B cell (primary cell): Measurements from ENCODE around the gene MUL1. TPM values are rescaled to one million over a fixed set of nuclear protein-coding genes. Genes with fewer than 3 reads are reported as not detected.

Experiments
- ATAC-seq: fragments of 200-7000 bp; cut with Tn5 transposase; one replicate; pipeline ENCODE4 v1.10.0; 2021; ENCODE audit warnings: low read depth, mild to moderate bottlenecking, moderate number of reproducible peaks, moderate library complexity
- CTCF ChIA-PET: fragments of 350-600 bp; sonication (Branson Sonifier 250); formaldehyde crosslinking; loops from one replicate; lab custom pipeline; 2021; ENCODE audit warnings: antibody characterized with exemption, inconsistent platforms; lab: Charles Lee
- POLR2A ChIA-PET: fragments of 350-600 bp; sonication (Branson Sonifier 250); formaldehyde crosslinking; loops from one replicate; lab custom pipeline; 2021; ENCODE audit warnings: antibody characterized with exemption; lab: Charles Lee
- DNase-seq: peaks from one replicate; pipeline ENCODE4 v3.0.0; 2013
- H2AFZ ChIP-seq: 2 replicates; pipeline ENCODE4 v1.6.1; 2012; ENCODE audit warnings: mild to moderate bottlenecking, low read depth, low read length; ENCODE audit not compliant: insufficient read depth, poor library complexity, severe bottlenecking
- H3K27ac ChIP-seq, 2 donors: 1 replicate in 1 of 2; 2 replicates in 1 of 2; pipeline ENCODE4 v1.5.1; 2012 to 2013; ENCODE audit warnings: low read length in 2 of 2, mild to moderate bottlenecking in 2 of 2, moderate library complexity in 1 of 2
- H3K27me3 ChIP-seq, 4 experiments: fragments of 200-600 bp in 1 of 4; sonication (generic) in 1 of 4; replicated peaks in 1 of 4; 1 replicate in 2 of 4; 2 replicates in 2 of 4; pipeline versions ENCODE4 v1.6.1 to v1.7.0; 2013 to 2016; ENCODE audit warnings: low read length in 3 of 4, mild to moderate bottlenecking in 2 of 4, mixed read lengths in 1 of 4, moderate library complexity in 1 of 4; ENCODE audit not compliant: insufficient read depth in 4 of 4, control insufficient read depth in 3 of 4; ENCODE audit errors: control extremely low read depth in 1 of 4
- H3K36me3 ChIP-seq, 2 experiments: replicated peaks in 1 of 2; 1 replicate in 1 of 2; 2 replicates in 1 of 2; pipeline versions ENCODE4 v1.6.1 to v1.7.1; 2013; ENCODE audit warnings: low read length in 1 of 2; ENCODE audit not compliant: insufficient read depth in 2 of 2, control insufficient read depth in 1 of 2; ENCODE audit errors: control extremely low read depth in 1 of 2, extremely low read depth in 1 of 2
- H3K4me1 ChIP-seq, 2 donors: fragments of 200-600 bp in 1 of 2; sonication (generic) in 1 of 2; 1 replicate in 1 of 2; 2 replicates in 1 of 2; pipeline versions ENCODE4 v1.5.1 to v1.6.1; 2013 to 2017; ENCODE audit warnings: low read length in 2 of 2; ENCODE audit not compliant: control insufficient read depth in 2 of 2, insufficient read depth in 2 of 2
- H3K4me2 ChIP-seq: replicated peaks from 2 replicates; pipeline ENCODE3; 2012; ENCODE audit warnings: mild to moderate bottlenecking, low read depth, low read length; ENCODE audit not compliant: poor library complexity, severe bottlenecking
- H3K4me3 ChIP-seq, 5 experiments: fragments of 200-600 bp in 1 of 5; sonication (generic) in 1 of 5; 1 replicate in 3 of 5; 2 replicates in 2 of 5; pipeline versions ENCODE4 v1.5.1 to v1.7.0; 2011 to 2016; ENCODE audit warnings: low read length in 4 of 5, mild to moderate bottlenecking in 4 of 5, low read depth in 2 of 5, control low read depth in 1 of 5, moderate library complexity in 1 of 5; ENCODE audit not compliant: insufficient read depth in 1 of 5; ENCODE audit errors: control extremely low read depth in 1 of 5, extremely low read depth in 1 of 5
- H3K79me2 ChIP-seq: fragments of 200-600 bp; sonication (generic); one replicate; pipeline ENCODE4 v1.6.0; 2016; ENCODE audit warnings: low read length; ENCODE audit not compliant: control insufficient read depth, insufficient read depth
- H3K9ac ChIP-seq: fragments of 200-600 bp; sonication (generic); 2 replicates; pipeline ENCODE4 v1.6.1; 2017; ENCODE audit warnings: mild to moderate bottlenecking, low read length, moderate library complexity
- H3K9me3 ChIP-seq, 3 donors: one replicate each; pipeline versions ENCODE4 v1.6.1 to v1.7.1; 2013; ENCODE audit warnings: low read length in 2 of 3; ENCODE audit not compliant: control insufficient read depth in 2 of 3, insufficient read depth in 1 of 3; ENCODE audit errors: control extremely low read depth in 1 of 3
- H4K20me1 ChIP-seq: 2 replicates; pipeline ENCODE4 v1.6.0; 2012; ENCODE audit warnings: mild to moderate bottlenecking, low read length; ENCODE audit not compliant: insufficient read depth, control insufficient read depth, poor library complexity, severe bottlenecking
- H3K27ac Mint-ChIP-seq: one replicate; pipeline ENCODE4 v1.8.0; 2021; ENCODE audit warnings: mixed read lengths
- H3K27me3 Mint-ChIP-seq: one replicate; pipeline ENCODE4 v1.8.0; 2021; ENCODE audit warnings: mixed read lengths
- H3K4me1 Mint-ChIP-seq: one replicate; pipeline ENCODE4 v1.8.0; 2021; ENCODE audit warnings: mixed read lengths
- H3K4me3 Mint-ChIP-seq: one replicate; pipeline ENCODE4 v1.8.0; 2021; ENCODE audit warnings: mixed read lengths
- H3K9me3 Mint-ChIP-seq: one replicate; pipeline ENCODE4 v1.8.0; 2022; ENCODE audit warnings: mixed read lengths; ENCODE audit not compliant: insufficient read depth
- EZH2 ChIP-seq: IDR thresholded peaks from 2 replicates; pipeline ENCODE4 v1.6.1; 2012; ENCODE audit warnings: borderline replicate concordance, low read depth, mild to moderate bottlenecking, moderate library complexity, low read length; ENCODE audit not compliant: insufficient read depth, poor library complexity, severe bottlenecking
- whole genome bisulfite sequencing: methylation state at CpG from one replicate; pipeline ENCODE4 v1.1.5; 2013; ENCODE audit warnings: missing lambda C conversion rate; ENCODE audit not compliant: insufficient coverage; 5-methylcytosine and 5-hydroxymethylcytosine counted together
- intact Hi-C: fragments of 100-400 bp; cut with micrococcal nuclease; formaldehyde crosslinking; loops from one replicate; pipeline ENCODE4 v1.10.0; 2022
- polyA plus RNA-seq: library from polyadenylated mRNA; depleted of rRNA; stranded (reverse); fragments of >200 nt; gene quantifications from 2 replicates; pipeline ENCODE4 v1.2.3, GENCODE V29; 2012
- total RNA-seq, 2 donors: library from RNA; stranded (reverse); fragments of 120-200 nt in 1 of 2; gene quantifications; 1 replicate in 1 of 2; 2 replicates in 1 of 2; pipeline versions ENCODE4 v1.2.3 to v1.2.4, GENCODE V29; 2013 to 2022
- TF ChIP-seq, protein P1 (sequence below): fragments of 200-600 bp; IDR thresholded peaks from one replicate; pipeline ENCODE4 v1.8.0; 2022; ENCODE audit warnings: antibody characterized with exemption, mild to moderate bottlenecking

Gene MUL1
- total and polyA plus RNA-seq, 2 donors (not counting 1 experiment from before 2014, with no cell fraction given) = 11.4 to 23.9 TPM

DNA sequence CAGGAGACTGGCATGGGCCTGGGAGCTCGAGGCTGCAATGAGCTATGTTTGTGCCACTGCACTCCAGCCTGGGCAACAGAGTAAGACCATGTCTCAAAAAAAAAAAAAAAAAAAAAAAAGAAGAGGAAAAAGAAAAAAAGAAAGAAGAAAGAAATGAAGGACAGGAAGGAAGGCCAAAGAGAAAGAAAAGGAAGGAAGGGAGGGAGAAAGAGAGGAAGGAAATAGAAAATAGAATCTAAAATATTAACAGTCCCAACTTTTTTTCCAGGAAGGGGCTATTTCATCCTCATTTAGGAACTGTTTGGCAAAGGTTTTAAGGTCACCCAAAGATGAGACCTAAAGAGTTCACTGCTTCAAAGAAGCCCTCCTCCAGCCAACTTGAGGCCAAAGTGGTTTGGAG lies 2.5 kb downstream of the MUL1 start:
- Histone ChIP-seq H3K4me3 (no peak overlapping the region), H3K4me1 (peaks cover 11 to 15% of the 10 kb centered on the region in 2 donors), H3K36me3 (peaks cover 3 to 35% of the 10 kb centered on the region in 2 experiments), H2AFZ (no peak overlapping the region), H4K20me1 (peaks cover 18% of the 10 kb centered on the region), H3K79me2 (peaks cover 51% of the 10 kb centered on the region), H3K27ac (no peak overlapping the region), H3K9ac (no peak overlapping the region), H3K27me3 (no peaks in the 10 kb centered on the region), H3K4me2 (no peak overlapping the region), H3K9me3 (peaks cover 0 to 5% (median 0%) of the 10 kb centered on the region in 3 donors)
- DNase-seq = no peak
- Mint-ChIP-seq H3K27me3 (no peaks in the 10 kb centered on the region), H3K9me3 (no peaks in the 10 kb centered on the region), H3K4me1 (peaks cover 20% of the 10 kb centered on the region), H3K4me3 (no peak overlapping the region), H3K27ac (no peak overlapping the region)
- ATAC-seq = no peak
- ChIA-PET CTCF (interaction anchor here (7.6 kb wide), 1 partner anchor 11 kb away, joined by 38 read pairs; no protein-coding TSS in a partner anchor), POLR2A (no interaction called here)
- TF ChIP-seq EZH2 = no peak
- TF ChIP-seq, protein P1, sequence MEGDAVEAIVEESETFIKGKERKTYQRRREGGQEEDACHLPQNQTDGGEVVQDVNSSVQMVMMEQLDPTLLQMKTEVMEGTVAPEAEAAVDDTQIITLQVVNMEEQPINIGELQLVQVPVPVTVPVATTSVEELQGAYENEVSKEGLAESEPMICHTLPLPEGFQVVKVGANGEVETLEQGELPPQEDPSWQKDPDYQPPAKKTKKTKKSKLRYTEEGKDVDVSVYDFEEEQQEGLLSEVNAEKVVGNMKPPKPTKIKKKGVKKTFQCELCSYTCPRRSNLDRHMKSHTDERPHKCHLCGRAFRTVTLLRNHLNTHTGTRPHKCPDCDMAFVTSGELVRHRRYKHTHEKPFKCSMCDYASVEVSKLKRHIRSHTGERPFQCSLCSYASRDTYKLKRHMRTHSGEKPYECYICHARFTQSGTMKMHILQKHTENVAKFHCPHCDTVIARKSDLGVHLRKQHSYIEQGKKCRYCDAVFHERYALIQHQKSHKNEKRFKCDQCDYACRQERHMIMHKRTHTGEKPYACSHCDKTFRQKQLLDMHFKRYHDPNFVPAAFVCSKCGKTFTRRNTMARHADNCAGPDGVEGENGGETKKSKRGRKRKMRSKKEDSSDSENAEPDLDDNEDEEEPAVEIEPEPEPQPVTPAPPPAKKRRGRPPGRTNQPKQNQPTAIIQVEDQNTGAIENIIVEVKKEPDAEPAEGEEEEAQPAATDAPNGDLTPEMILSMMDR = no peak
- intact Hi-C loops = no loop called here
- no CpG with 5 or more reads among the region's 1 CpG for WGBS

DNA sequence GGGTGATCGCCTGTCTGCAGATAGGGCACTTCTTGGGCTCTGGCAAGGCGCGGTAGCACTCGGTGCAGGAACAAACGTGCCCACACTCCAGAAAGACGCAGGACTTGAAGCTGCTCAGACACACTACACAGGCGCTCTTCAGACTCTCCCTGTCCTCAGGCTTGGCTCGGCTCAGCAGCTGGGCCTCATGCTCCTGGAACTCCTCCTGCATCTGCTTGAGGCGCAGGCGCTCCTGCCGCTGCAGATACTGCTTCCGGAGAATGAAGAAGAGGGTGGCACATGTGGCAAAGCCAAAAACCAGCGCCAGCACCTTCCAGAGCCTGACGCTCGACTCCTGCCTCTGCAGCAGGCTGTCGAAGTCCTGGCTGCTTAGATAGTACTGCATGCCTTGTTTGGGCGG lies 7.2 kb downstream of the MUL1 start:
- peaks cover 3 to 57% of the 10 kb centered on the region in 2 experiments for H3K36me3 ChIP-seq
- H3K27ac ChIP-seq = no peak overlapping the region
- ATAC-seq = no peak
- no peak for DNase-seq
- ChIA-PET CTCF (no interaction called here), POLR2A (no interaction called here)
- no peaks in the 10 kb centered on the region for H3K4me1 ChIP-seq
- no peak overlapping the region for H3K9ac ChIP-seq
- no peak overlapping the region for H3K27ac Mint-ChIP-seq
- H3K9me3 Mint-ChIP-seq = no peaks in the 10 kb centered on the region
- H3K9me3 ChIP-seq = no peaks in the 10 kb centered on the region
- TF ChIP-seq, protein P1 = no peak
- TF ChIP-seq EZH2 = no peak
- no peaks in the 10 kb centered on the region for H3K27me3 ChIP-seq
- peaks cover 25% of the 10 kb centered on the region for H3K79me2 ChIP-seq
- H4K20me1 ChIP-seq = peaks cover 22% of the 10 kb centered on the region
- no peak overlapping the region for H2AFZ ChIP-seq
- no peaks in the 10 kb centered on the region for H3K27me3 Mint-ChIP-seq
- intact Hi-C loops = no loop called here
- no peak overlapping the region for H3K4me2 ChIP-seq
- no peak overlapping the region for H3K4me3 Mint-ChIP-seq
- 94% methylated on average over 17 of the region's 17 CpGs for WGBS
- no peak overlapping the region for H3K4me3 ChIP-seq
- peaks cover 8% of the 10 kb centered on the region for H3K4me1 Mint-ChIP-seq
